Uterus (tissue), 4 donors: ENCODE data around the gene GKN2. TPM values are rescaled to one million over a fixed set of nuclear protein-coding genes. Genes with fewer than 3 reads are reported as not detected.

ENCODE experiments used
- DNase-seq, 2 donors: peaks; one replicate each; pipeline ENCODE4 v3.0.0-alpha.2; 2019 to 2020
- H3K27ac ChIP-seq, 2 donors: fragments of 200-600 bp; sonication (generic); 1 replicate in 1 of 2; 2 replicates in 1 of 2; pipeline ENCODE4 v1.5.1; 2016 to 2018
- H3K27me3 ChIP-seq, 2 donors: fragments of 200-600 bp; sonication (generic); one replicate each; pipeline ENCODE4 v1.5.1; 2018 to 2019; ENCODE audit warnings: control low read depth in 1 of 2
- H3K36me3 ChIP-seq, 2 donors: fragments of 200-600 bp; sonication (generic); one replicate each; pipeline ENCODE4 v1.5.1; 2019; ENCODE audit warnings: control low read depth in 1 of 2
- H3K4me1 ChIP-seq, 2 donors: fragments of 200-600 bp; sonication (generic); one replicate each; pipeline ENCODE4 v1.5.1; 2018 to 2019; ENCODE audit warnings: control low read depth in 1 of 2
- H3K4me3 ChIP-seq, 2 donors: fragments of 200-600 bp; sonication (generic); 1 replicate in 1 of 2; 2 replicates in 1 of 2; pipeline ENCODE4 v1.5.1; 2018 to 2019; ENCODE audit warnings: mild to moderate bottlenecking in 1 of 2
- H3K9me3 ChIP-seq, 2 donors: fragments of 200-600 bp; sonication (generic); one replicate each; pipeline ENCODE4 v1.5.1; 2019; ENCODE audit warnings: control low read depth in 1 of 2
- CTCF ChIP-seq, 4 experiments: fragments of 200-600 bp in 2 of 4; fragments of 450-650 bp in 2 of 4; sonication (generic) in 2 of 4; IDR thresholded peaks; one replicate each; pipeline ENCODE4 v1.5.1; 2016 to 2019; ENCODE audit warnings: antibody characterized with exemption in 4 of 4, mild to moderate bottlenecking in 2 of 4, moderate library complexity in 1 of 4
- POLR2A ChIP-seq, 2 donors: fragments of 450-650 bp; IDR thresholded peaks; one replicate each; pipeline ENCODE4 v1.6.1; 2016; ENCODE audit warnings: antibody characterized with exemption in 2 of 2, mild to moderate bottlenecking in 1 of 2, moderate library complexity in 1 of 2
- intact Hi-C: fragments of 100-400 bp; cut with DNase I; formaldehyde crosslinking; loops from one replicate; pipeline ENCODE4 v1.15.1; 2023; ENCODE audit warnings: low total_unique reads
- total RNA-seq, 4 donors: library from RNA; depleted of rRNA in 3 of 4; stranded (reverse); fragments of >200 nt in 3 of 4; gene quantifications; one replicate each; pipeline versions ENCODE4 v1.1.0 to v1.2.4, GENCODE V29; 2014 to 2023
- donor health status: DM: yes; HTN: yes; CAD: no.

GKN2 gene
- total RNA-seq, 4 donors from 2014 or later: not detected

GRCh38 chr2:68911709-68912108, 41.0 kb downstream of the GKN2 start:
- no peaks in the 10 kb centered on the region for H3K4me1 ChIP-seq
- no peak for DNase-seq
- H3K4me3 ChIP-seq: no peak overlapping the region
- no peaks in the 10 kb centered on the region for H3K36me3 ChIP-seq
- H3K27ac ChIP-seq: no peak overlapping the region
- intact Hi-C loops: no loop called here
- no peaks in the 10 kb centered on the region for H3K9me3 ChIP-seq
- H3K27me3 ChIP-seq: no peaks in the 10 kb centered on the region
- TF ChIP-seq POLR2A (IDR thresholded peaks at IDR 0.05) (no peak), CTCF (IDR thresholded peaks at IDR 0.05) (no peak)

GRCh38 chr2:68911246-68911645, 41.4 kb downstream of the GKN2 start:
- no peak for DNase-seq
- no peak overlapping the region for H3K27ac ChIP-seq
- H3K4me3 ChIP-seq: no peak overlapping the region
- H3K36me3 ChIP-seq: no peaks in the 10 kb centered on the region
- no peaks in the 10 kb centered on the region for H3K9me3 ChIP-seq
- TF ChIP-seq CTCF (IDR thresholded peaks at IDR 0.05) (no peak), POLR2A (IDR thresholded peaks at IDR 0.05) (no peak)
- no peaks in the 10 kb centered on the region for H3K4me1 ChIP-seq
- intact Hi-C loops: no loop called here
- H3K27me3 ChIP-seq: no peaks in the 10 kb centered on the region

GRCh38 chr2:68909793-68910674, 42.7 kb downstream of the GKN2 start:
- DNase-seq: peak; percentile 65 to 76

GRCh38 chr2:68908392-68908970, 44.2 kb downstream of the GKN2 start:
- Histone ChIP-seq H3K27ac (no peak overlapping the region), H3K36me3 (no peaks in the 10 kb centered on the region), H3K4me1 (no peaks in the 10 kb centered on the region), H3K27me3 (no peaks in the 10 kb centered on the region), H3K4me3 (no peak overlapping the region), H3K9me3 (no peaks in the 10 kb centered on the region)
- TF ChIP-seq POLR2A (IDR thresholded peaks at IDR 0.05): no peak
- TF ChIP-seq CTCF (IDR thresholded peaks at IDR 0.05): no peak
- peak; percentile 67 to 71 for DNase-seq
- intact Hi-C loops: no loop called here

More at GRCh38 chr2:68909793-68910674, 42.7 kb downstream of the GKN2 start:
- Histone ChIP-seq H3K27me3 (no peaks in the 10 kb centered on the region), H3K9me3 (no peaks in the 10 kb centered on the region), H3K36me3 (no peaks in the 10 kb centered on the region), H3K27ac (no peak overlapping the region), H3K4me3 (no peak overlapping the region), H3K4me1 (no peaks in the 10 kb centered on the region)
- TF ChIP-seq POLR2A (IDR thresholded peaks at IDR 0.05) (no peak), CTCF (IDR thresholded peaks at IDR 0.05) (peak; percentile 87 to 90 (median 88))
- intact Hi-C loops: no loop called here

- no peak for DNase-seq
- no peaks in the 10 kb centered on the region for H3K27me3 ChIP-seq
- no peaks in the 10 kb centered on the region for H3K9me3 ChIP-seq
- no peak overlapping the region for H3K4me3 ChIP-seq
- intact Hi-C loops: no loop called here
- no peak overlapping the region for H3K27ac ChIP-seq
- H3K36me3 ChIP-seq: no peaks in the 10 kb centered on the region
- H3K4me1 ChIP-seq: no peaks in the 10 kb centered on the region
- no peak for TF ChIP-seq CTCF (IDR thresholded peaks at IDR 0.05)
- TF ChIP-seq POLR2A (IDR thresholded peaks at IDR 0.05): no peak
Measured at GRCh38 chr2:68907920-68908253, 44.8 kb downstream of the GKN2 start.
